ENCODE measurements around the gene MYO7A.

MYO7A gene

DNA sequence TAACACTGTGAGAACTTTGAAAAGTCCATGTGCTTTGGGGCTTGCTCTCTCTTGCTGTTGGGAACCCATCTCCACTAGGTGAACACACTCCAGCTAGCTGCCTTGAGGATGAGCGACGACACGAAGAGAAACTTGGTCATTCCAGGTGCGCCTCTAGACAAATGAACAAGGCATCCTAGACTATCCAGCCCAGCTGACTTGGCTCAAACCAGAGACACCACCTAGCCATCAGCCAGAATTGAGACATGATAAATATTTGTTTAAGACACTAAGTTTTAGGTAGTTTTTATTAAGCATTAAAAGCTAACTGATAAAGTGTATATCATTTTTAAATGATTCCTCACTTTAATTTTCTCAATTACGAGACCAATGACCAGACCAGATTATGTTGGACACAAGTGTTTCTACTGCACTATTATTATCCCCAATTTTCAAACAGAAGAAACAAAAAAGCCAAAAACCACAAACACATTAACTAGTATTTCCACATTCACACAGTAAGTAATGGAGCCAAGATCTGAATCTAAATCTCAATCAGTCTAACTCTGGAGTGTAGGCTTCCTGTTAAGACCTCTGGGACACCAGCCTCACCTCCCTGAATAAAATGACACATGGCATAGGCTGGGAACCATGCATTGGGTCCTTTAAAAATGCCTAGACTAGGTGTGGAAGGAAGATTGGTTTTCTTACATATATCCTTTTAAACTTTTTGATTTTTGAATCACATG lies 103.0 kb downstream of the MYO7A start:
- no peak for DNase-seq

GRCh38 chr11:77231800-77232199 lies 103.8 kb downstream of the MYO7A start:
- no peak for DNase-seq

- no peak for DNase-seq
Observed at GRCh38 chr11:77232242-77232641, 104.2 kb downstream of the MYO7A start.

DNA sequence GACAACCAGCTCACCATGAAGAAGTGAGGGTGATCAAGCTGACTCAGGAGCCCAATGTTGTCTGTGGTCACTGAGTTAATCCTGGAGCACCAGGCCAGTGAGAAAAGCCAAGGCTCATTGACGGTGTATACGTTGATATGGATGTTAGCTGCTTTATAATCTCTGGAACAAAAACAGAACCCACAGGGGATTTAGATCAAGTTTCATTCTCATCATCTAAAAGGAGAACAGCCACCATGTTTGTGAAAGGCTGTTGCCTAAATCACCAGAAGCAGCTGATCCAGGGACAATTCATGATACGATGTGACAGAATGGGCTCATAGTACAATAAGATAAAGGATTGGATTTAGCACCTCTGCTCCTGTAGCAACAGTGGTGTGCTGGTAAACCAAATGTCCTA lies 105.0 kb downstream of the MYO7A start:
- no peak for DNase-seq

GRCh38 chr11:77236901-77237300 lies 108.9 kb downstream of the MYO7A start:
- peak; percentile 5 for DNase-seq

GRCh38 chr11:77244277-77245027 lies 116.4 kb downstream of the MYO7A start:
- DNase-seq = peak; percentile 2

DNA sequence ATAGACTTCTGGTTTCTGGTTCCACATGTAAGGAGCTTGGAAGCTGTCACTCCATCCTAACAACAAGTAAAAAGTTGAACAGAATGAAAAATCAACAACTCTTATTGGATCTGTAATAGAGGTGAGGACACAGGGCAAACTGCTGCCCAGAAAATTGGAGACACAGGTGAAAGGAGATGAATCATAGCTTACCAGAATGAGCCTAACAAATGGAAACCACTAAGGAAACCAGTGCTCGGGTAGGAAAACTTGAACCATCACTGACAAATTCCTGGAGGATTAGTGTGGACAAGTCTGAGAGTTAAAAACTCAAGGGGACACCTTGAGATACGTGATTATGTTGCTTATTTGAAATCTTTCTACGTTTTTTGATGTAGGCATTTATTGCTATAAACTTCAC lies 121.4 kb downstream of the MYO7A start:
- no peak for DNase-seq

- no peak for DNase-seq
Observed at GRCh38 chr11:77250881-77251640, 123.0 kb downstream of the MYO7A start.

- DNase-seq = no peak
Observed at GRCh38 chr11:77252555-77253270, 124.7 kb downstream of the MYO7A start.

GRCh38 chr11:77253690-77254089 lies 125.6 kb downstream of the MYO7A start:
- DNase-seq = no peak

DNA sequence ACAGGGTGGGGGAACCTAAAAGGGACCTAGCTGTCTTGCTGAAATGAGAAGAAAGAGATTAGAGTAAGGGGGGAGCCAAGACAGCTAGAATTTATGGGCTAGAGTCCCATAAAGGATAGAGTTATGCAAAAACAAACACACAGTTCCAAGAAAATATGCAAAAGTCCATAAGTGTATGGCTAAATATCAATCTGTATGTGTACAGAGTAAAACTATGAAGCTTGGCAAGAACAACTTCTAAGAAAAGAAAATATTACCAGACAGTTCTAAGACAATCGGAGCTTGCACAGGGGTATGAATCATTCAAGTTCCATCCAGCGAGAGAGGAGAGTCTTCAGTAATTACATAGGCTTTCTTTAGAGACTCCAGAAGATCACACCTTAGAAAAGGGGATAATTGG lies 131.6 kb downstream of the MYO7A start:
- no peak for DNase-seq

- DNase-seq = no peak
Observed at GRCh38 chr11:77262803-77263202, 134.8 kb downstream of the MYO7A start.
